HG03520 (cell line): ENCODE measurements around the gene SLC43A2.
"Not testable (repeated sequence)": the region's sequence is repeated elsewhere in the genome, so short reads cannot be mapped to it uniquely, and the experiment has no call there.

Experiments used
- ATAC-seq: cut with Tn5 transposase; IDR thresholded peaks from one replicate; pipeline ENCODE4 v1.9.1; 2021; ENCODE audit warnings: mild to moderate bottlenecking, moderate library complexity; ENCODE audit not compliant: unreplicated experiment

Gene SLC43A2

GRCh38 chr17:1546292-1546922 is 82.2 kb downstream of the SLC43A2 start:
- no peak for ATAC-seq

GRCh38 chr17:1545618-1546017 is 83.0 kb downstream of the SLC43A2 start:
- no peak for ATAC-seq

- no peak for ATAC-seq
Measured at GRCh38 chr17:1542316-1542715, 86.3 kb downstream of the SLC43A2 start.

GRCh38 chr17:1541367-1541904 is 87.2 kb downstream of the SLC43A2 start:
- no peak for ATAC-seq

GRCh38 chr17:1539811-1540210 is 88.8 kb downstream of the SLC43A2 start:
- ATAC-seq: no peak

- no peak for ATAC-seq
Measured at GRCh38 chr17:1535737-1536136, 92.9 kb downstream of the SLC43A2 start.

- ATAC-seq: no peak
Measured at GRCh38 chr17:1533661-1534325, 94.8 kb downstream of the SLC43A2 start.

- no peak for ATAC-seq
Measured at GRCh38 chr17:1532836-1533602, 95.6 kb downstream of the SLC43A2 start.

- ATAC-seq: no peak
Measured at GRCh38 chr17:1529863-1530262, 98.8 kb downstream of the SLC43A2 start.

GRCh38 chr17:1526876-1527275 is 101.8 kb downstream of the SLC43A2 start:
- not testable (repeated sequence) for ATAC-seq

GRCh38 chr17:1522626-1523025 is 106.0 kb downstream of the SLC43A2 start:
- no peak for ATAC-seq

- no peak for ATAC-seq
Measured at GRCh38 chr17:1521086-1521640, 107.5 kb downstream of the SLC43A2 start.

- ATAC-seq: no peak
Measured at GRCh38 chr17:1519678-1520077, 109.0 kb downstream of the SLC43A2 start.
